Measurements from ENCODE around the gene SUSD1. TPM values are rescaled to one million over a fixed set of nuclear protein-coding genes. Genes with fewer than 3 reads are reported as not detected.

SUSD1 gene
- total RNA-seq, 1 donor: 14.5 TPM

GRCh38 chr9:112020680-112021596, 154.2 kb downstream of the SUSD1 start:
- Histone ChIP-seq H3K4me1 (ENCODE audit: insufficient read depth, low read length) (peaks cover 17% of the 10 kb centered on the region), H3K4me3 (ENCODE audit: insufficient read depth, low read length) (no peak overlapping the region), H3K9me3 (ENCODE audit: low read depth, low read length) (no peaks in the 10 kb centered on the region), H3K36me3 (ENCODE audit: insufficient read depth, low read length) (no peaks in the 10 kb centered on the region), H2AFZ (ENCODE audit: low read length) (no peak overlapping the region), H4K20me1 (ENCODE audit: insufficient read depth, low read length) (no peaks in the 10 kb centered on the region), H3K4me2 (ENCODE audit: insufficient read depth, low read length) (peak overlapping the region; percentile 3), H3K27me3 (ENCODE audit: insufficient read depth, low read length) (no peaks in the 10 kb centered on the region), H3K27ac (ENCODE audit: low read depth, low read length) (peak overlapping the region; percentile 50), H3K79me2 (ENCODE audit: insufficient read depth, low read length) (no peaks in the 10 kb centered on the region)
- TF ChIP-seq, protein P1, sequence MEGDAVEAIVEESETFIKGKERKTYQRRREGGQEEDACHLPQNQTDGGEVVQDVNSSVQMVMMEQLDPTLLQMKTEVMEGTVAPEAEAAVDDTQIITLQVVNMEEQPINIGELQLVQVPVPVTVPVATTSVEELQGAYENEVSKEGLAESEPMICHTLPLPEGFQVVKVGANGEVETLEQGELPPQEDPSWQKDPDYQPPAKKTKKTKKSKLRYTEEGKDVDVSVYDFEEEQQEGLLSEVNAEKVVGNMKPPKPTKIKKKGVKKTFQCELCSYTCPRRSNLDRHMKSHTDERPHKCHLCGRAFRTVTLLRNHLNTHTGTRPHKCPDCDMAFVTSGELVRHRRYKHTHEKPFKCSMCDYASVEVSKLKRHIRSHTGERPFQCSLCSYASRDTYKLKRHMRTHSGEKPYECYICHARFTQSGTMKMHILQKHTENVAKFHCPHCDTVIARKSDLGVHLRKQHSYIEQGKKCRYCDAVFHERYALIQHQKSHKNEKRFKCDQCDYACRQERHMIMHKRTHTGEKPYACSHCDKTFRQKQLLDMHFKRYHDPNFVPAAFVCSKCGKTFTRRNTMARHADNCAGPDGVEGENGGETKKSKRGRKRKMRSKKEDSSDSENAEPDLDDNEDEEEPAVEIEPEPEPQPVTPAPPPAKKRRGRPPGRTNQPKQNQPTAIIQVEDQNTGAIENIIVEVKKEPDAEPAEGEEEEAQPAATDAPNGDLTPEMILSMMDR (IDR thresholded peaks at IDR 0.05; ENCODE audit: extremely low read depth, low read depth, low read length): no peak
- DNase-seq (ENCODE audit: insufficient read length, low spot score, missing footprints): no peak

DNA sequence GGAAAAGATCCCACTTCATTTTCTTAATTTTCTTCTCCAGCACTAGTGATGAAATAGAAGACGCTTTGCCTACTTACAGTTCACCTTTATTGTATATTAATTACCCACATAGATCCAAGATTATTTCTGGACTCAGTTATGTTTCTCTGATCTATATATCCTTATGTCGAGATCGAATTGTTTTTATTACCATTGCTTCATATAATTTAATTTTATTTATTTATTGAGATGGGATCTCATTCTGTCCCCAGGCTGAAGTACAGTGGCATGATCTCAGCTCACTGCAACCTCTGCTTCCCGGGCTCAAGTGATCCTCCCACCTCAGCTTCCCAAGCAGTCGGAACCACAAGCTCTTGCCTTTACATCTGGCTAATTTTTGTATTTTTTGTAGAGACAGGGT, 157.2 kb downstream of the SUSD1 start:
- H3K27me3 ChIP-seq (ENCODE audit: insufficient read depth, low read length): no peaks in the 10 kb centered on the region
- DNase-seq (ENCODE audit: insufficient read length, low spot score, missing footprints): no peak
- H3K4me3 ChIP-seq (ENCODE audit: insufficient read depth, low read length): no peak overlapping the region
- TF ChIP-seq, protein P1 (IDR thresholded peaks at IDR 0.05; ENCODE audit: extremely low read depth, low read depth, low read length): no peak
- H4K20me1 ChIP-seq (ENCODE audit: insufficient read depth, low read length): no peaks in the 10 kb centered on the region
- no peaks in the 10 kb centered on the region for H3K9me3 ChIP-seq (ENCODE audit: low read depth, low read length)
- no peak overlapping the region for H3K27ac ChIP-seq (ENCODE audit: low read depth, low read length)
- H3K4me1 ChIP-seq (ENCODE audit: insufficient read depth, low read length): peaks cover 21% of the 10 kb centered on the region
- H3K79me2 ChIP-seq (ENCODE audit: insufficient read depth, low read length): no peaks in the 10 kb centered on the region
- no peak overlapping the region for H3K4me2 ChIP-seq (ENCODE audit: insufficient read depth, low read length)
- H2AFZ ChIP-seq (ENCODE audit: low read length): no peak overlapping the region
- H3K36me3 ChIP-seq (ENCODE audit: insufficient read depth, low read length): no peaks in the 10 kb centered on the region

DNA sequence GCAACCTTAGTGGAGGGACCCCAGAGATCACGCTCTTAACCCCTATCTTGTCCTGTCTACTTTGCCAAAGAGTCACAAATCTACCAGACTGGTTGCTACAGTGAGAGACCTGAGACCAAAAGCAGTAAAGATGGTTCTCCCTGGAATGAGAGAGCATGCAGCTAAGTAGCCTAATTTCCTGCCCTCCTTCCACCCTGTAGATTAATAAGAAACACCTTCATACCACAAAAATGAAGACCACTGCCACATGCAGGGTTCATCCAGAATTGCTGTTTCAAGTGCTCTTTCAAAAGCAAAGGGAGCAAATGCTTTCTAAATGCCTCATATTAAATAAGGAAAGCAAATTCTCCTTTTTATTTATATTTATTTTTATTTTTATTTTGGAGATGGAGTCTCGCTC, 159.4 kb downstream of the SUSD1 start:
- Histone ChIP-seq H2AFZ (ENCODE audit: low read length) (no peak overlapping the region), H4K20me1 (ENCODE audit: insufficient read depth, low read length) (no peaks in the 10 kb centered on the region), H3K9me3 (ENCODE audit: low read depth, low read length) (no peaks in the 10 kb centered on the region), H3K79me2 (ENCODE audit: insufficient read depth, low read length) (no peaks in the 10 kb centered on the region), H3K27ac (ENCODE audit: low read depth, low read length) (no peak overlapping the region), H3K27me3 (ENCODE audit: insufficient read depth, low read length) (no peaks in the 10 kb centered on the region), H3K36me3 (ENCODE audit: insufficient read depth, low read length) (no peaks in the 10 kb centered on the region), H3K4me1 (ENCODE audit: insufficient read depth, low read length) (peaks cover 35% of the 10 kb centered on the region), H3K4me2 (ENCODE audit: insufficient read depth, low read length) (no peak overlapping the region), H3K4me3 (ENCODE audit: insufficient read depth, low read length) (no peak overlapping the region)
- TF ChIP-seq, protein P1 (IDR thresholded peaks at IDR 0.05; ENCODE audit: extremely low read depth, low read depth, low read length): no peak
- no peak for DNase-seq (ENCODE audit: insufficient read length, low spot score, missing footprints)

DNA sequence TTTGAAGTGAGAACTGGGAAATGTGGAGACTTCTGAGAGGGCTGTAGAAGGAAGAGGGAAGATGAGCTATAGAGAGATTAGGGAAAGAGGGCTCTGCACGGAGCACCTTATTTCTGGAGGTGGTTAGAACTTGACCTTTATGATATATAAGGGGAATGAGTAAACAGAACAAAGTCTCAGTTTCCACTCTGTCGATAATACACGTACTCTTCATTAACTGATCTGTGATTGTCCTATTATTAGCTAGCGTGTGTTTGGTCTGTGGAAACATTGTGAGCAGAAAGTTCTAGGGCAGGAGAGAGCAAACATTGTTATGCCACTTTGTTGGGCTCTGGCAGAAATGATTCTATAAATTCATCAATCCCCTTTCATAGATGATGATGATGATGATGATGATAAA, 159.9 kb downstream of the SUSD1 start:
- no peaks in the 10 kb centered on the region for H3K36me3 ChIP-seq (ENCODE audit: insufficient read depth, low read length)
- H4K20me1 ChIP-seq (ENCODE audit: insufficient read depth, low read length): no peaks in the 10 kb centered on the region
- H3K4me1 ChIP-seq (ENCODE audit: insufficient read depth, low read length): peaks cover 29% of the 10 kb centered on the region
- H3K27me3 ChIP-seq (ENCODE audit: insufficient read depth, low read length): no peaks in the 10 kb centered on the region
- TF ChIP-seq, protein P1 (IDR thresholded peaks at IDR 0.05; ENCODE audit: extremely low read depth, low read depth, low read length): no peak
- H3K79me2 ChIP-seq (ENCODE audit: insufficient read depth, low read length): no peaks in the 10 kb centered on the region
- H3K4me3 ChIP-seq (ENCODE audit: insufficient read depth, low read length): no peak overlapping the region
- no peak overlapping the region for H3K27ac ChIP-seq (ENCODE audit: low read depth, low read length)
- no peak overlapping the region for H2AFZ ChIP-seq (ENCODE audit: low read length)
- no peaks in the 10 kb centered on the region for H3K9me3 ChIP-seq (ENCODE audit: low read depth, low read length)
- DNase-seq (ENCODE audit: insufficient read length, low spot score, missing footprints): no peak
- no peak overlapping the region for H3K4me2 ChIP-seq (ENCODE audit: insufficient read depth, low read length)

Measured in osteoblast (primary cell).